Activated naive CD4-positive, alpha-beta T cell treated with Interleukin-2 at 50 U/mL for 16 hours (primary cell): ENCODE data around the gene ZNF526.

ENCODE experiments used
- DNase-seq: peaks from one replicate; pipeline ENCODE4 v3.0.0-alpha.2; 2020

Gene ZNF526

DNA sequence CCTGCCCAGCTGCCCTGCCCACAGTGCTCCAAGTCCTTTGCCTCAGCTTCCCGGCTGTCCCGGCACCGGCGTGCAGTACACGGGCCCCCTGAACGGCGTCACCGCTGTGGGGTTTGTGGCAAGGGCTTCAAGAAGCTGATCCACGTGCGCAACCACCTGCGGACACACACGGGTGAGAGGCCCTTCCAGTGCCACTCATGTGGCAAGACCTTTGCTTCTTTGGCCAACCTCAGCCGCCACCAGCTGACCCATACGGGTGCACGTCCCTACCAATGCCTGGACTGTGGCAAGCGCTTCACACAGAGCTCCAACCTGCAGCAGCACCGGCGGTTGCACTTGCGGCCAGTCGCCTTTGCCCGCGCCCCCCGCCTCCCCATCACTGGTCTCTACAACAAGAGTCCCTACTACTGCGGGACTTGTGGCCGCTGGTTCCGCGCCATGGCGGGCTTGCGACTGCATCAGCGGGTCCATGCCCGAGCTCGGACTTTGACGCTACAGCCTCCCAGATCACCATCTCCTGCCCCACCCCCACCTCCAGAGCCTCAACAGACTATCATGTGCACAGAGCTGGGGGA, 5.7 kb downstream of the ZNF526 start:
- DNase-seq = no peak

DNA sequence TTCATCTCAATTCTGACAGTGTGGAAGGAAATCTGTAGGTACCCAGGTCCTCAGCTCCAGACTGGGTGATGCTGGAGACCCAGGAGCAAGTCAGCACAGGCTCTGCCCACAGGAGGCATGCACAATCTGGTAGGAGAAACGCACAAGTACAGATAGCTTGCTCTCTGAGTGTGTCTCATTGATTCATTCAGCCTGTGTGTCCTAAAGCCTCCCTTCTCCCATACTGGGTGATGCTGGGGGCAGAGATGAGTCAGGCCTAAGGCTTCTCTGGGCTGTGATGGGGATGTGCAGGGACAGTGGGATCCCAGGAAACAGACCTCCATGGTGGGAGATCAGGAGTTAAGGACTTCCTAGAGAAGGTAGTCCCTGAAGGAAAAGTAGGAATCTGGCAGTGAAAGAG, 6.8 kb downstream of the ZNF526 start:
- no peak for DNase-seq

DNA sequence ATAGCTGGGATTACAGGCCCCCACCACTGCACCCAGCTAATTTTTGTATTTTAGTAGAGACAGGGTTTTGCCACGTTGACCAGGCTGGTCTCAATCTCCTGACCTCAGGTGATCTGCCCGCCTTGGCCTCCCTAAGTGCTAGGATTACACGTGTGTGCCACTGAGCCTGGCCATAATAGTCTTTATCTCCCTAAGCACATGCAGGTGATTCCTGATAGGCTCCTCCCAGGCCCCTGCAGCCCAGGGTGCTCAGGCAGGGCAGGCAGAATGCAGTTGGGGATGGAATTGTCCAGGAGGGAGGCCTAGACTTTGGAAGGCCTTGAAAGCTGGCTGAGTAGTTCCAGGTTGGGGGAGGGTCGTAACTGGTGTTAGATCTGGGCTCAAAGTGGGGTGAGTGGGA, 8.5 kb downstream of the ZNF526 start:
- no peak for DNase-seq

DNA sequence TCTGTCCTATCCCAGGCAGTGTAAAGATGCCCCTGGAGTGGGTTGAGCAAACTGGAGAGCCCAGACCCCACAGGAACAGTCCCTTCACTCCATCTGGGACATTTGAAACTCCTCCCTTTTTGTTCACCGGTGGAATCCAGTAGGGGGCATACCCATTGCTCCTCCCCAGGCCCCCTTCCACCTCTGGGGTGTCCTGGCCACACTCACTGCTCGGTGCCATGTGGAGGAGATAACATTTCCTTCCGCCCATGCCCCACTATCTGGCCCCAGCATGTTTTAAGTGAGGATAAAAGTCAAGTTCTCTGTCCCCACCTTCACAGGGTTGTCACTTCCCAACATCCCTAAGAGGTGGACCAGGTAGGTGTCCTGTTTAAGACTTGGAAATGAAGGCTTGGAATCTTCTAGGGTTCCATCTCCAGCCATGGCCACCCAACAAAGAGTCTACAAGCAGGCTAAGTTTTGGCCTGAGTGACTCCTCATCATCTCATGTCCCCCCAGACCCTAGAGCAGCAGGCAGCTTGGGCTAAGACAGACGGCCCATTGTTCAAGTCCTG, 9.3 kb downstream of the ZNF526 start:
- DNase-seq = no peak

DNA sequence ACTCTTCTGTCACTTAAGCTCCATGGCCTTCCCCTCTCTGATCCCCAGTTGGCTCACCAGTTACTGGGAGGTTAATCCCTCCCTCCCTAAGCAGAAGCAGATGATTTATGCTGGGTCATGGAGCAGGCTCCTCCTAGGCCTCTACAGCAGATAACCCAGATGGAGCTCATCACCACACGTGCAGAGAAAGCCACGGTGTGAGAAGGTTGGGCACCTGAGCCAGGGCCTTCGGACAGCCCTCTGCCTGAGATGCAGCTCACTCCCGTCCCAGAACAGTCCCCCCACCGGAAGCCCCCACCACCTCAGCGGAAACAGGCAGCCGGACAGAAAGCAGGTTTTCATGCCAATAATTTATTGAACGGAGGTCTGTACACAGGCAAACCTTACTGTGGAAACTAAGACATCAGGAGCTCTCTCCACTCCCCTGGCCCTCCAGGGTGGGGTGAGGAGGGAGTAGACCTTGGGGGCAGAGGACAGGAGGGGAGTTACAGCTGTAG, 9.8 kb downstream of the ZNF526 start:
- DNase-seq = no peak

DNA sequence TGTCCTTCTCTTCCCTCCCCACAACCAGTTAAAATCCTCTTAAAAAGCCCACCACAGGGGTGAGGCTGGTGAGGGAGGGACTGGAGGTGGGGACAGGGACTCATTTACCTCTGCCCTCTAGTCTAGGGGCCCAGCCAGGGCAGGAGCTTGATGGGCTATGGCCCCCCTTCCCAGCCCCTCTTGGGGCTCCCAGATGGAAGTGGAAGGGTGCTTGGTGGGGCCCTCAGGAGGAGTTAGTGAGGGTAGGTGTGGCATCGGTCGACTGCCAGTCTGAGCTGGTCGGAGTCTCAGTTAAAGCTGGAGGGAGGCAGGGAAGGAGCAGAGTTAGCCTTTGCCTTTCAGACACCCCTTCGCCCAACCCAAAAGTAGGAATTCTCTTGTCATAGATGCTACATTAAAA, 10.5 kb downstream of the ZNF526 start:
- DNase-seq = no peak

DNA sequence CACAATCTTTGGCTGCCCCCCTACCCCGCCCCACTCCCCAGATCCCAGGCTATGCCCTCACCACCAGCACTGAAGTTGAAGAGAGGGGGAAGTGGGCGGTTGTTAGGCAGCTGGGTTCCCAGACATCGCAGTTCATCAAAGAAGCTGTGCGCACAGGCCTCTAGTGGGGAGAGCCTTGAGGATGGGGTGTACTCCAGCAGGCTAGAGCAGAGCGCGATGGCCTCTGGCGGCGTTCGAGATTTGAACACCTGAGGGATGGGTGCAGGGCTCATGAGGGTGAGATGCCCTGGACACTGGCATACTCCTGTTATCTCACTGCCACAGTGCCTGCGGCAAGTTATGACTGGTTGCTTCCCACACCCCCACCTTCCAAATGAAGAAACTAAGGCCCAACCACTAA, 12.3 kb downstream of the ZNF526 start:
- no peak for DNase-seq

DNA sequence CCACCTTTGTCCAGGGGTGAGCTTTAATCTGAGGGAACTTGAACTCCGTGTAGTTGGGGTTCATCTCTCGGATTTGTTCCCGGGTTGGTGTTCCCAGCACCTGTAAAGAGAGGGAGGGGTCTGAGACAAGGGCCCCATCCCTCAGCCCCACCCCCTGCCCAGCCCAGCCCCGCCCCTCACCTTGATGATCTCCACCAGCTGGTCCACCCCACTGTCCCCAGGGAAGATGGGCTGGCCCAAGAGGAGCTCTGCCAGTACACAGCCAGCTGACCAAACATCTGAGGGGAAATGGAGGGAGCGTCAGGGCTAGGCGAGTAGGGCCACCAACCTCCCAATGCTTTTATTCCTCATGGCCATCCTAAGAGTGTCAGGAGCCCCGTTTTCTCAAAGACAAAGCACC, 13.0 kb downstream of the ZNF526 start:
- no peak for DNase-seq

- DNase-seq = no peak
Observed at GRCh38 chr19:42233678-42234292, 13.7 kb downstream of the ZNF526 start.

DNA sequence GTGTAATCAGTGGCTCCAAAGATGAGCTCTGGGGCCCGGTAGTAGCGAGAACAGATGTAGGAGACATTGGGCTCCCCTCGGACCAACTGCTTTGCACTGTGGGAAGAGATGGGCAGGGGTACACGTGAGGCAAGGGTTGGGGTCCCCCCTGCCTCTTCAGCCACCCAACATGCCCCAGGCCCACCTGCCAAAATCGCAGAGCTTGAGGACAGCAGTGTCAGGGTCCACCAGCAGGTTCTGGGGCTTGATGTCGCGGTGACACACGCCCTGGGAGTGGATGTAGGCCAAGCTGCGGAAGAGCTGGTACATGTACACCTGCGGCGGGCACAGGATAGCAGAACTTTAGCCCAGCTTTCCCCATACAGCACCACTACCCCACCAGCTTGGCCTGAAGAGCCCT, 14.3 kb downstream of the ZNF526 start:
- no peak for DNase-seq

- no peak for DNase-seq
Observed at GRCh38 chr19:42235181-42235580, 15.1 kb downstream of the ZNF526 start.

GRCh38 chr19:42239544-42240220, 19.6 kb downstream of the ZNF526 start:
- no peak for DNase-seq

GRCh38 chr19:42241279-42241678, 21.2 kb downstream of the ZNF526 start:
- DNase-seq = no peak

DNA sequence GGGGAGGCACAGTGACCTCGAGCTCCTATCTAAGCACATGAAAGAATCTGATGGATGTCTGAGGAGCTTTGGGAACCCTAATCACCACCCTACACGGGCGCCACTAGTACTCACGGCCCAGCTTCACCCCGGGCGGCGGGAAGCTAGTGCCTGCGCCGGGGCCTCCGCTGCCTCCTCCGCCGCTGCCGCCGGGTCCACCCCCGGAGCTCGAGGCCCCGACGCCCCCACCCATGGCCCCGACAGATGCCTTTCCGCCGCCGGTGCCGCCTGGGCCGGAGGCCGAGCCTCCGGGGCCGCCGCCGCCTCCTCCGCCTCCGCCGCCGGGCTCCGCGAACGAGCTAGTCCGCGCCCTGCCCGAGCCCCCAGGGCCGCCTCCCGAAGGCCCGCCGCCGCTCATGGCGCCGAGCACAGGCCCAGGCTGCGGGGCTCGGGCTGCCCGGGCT, 22.0 kb downstream of the ZNF526 start:
- peak; percentile 48 for DNase-seq

GRCh38 chr19:42242512-42243409, 22.6 kb downstream of the ZNF526 start, which contains the start of gene GSK3A:
GSK3A (minus strand) TSS chr19:42242602; CDS start chr19:42242465, 137 bp downstream.
- DNase-seq = peak; percentile 97

GRCh38 chr19:42244347-42245220, 24.5 kb downstream of the ZNF526 start:
- DNase-seq = peak; percentile 94

GRCh38 chr19:42245231-42245630, 25.1 kb downstream of the ZNF526 start:
- no peak for DNase-seq

GRCh38 chr19:42246143-42246921, 26.2 kb downstream of the ZNF526 start:
- DNase-seq = no peak

DNA sequence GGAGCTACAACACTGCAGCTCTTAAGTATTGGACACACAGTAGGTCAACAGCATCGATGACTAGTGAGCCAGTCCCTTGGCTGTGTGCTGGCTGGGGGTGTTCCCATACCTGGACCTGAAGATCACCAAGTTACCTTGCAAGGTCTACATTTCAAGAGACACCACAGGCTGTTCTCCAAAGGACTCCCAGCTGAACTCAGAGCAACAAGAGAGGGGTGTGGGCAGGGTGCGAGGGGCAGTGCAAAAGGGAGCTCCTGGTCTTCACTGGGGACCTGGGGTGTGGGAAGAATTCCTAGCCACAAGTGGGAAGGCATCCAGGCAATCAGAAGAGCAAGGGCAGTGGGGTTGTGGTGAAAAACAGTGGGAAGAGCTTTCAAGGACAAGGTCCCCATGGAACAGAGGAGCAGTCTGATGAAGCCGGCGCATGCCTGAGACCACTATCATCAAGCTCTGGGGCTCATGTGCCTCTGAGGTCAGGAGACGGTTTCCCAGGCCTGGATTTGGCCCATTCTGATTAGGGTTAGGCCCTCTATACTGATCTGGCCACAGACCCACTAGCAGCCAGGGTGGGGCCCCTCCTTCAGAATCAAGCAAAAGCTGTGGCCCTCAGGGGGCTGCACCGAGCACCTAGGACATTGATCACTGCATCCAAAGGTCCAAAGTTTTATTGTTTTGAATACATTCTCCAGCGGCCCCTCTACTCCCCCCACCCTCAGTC, 27.0 kb downstream of the ZNF526 start:
- DNase-seq = no peak

GRCh38 chr19:42247640-42248199, 27.6 kb downstream of the ZNF526 start:
- no peak for DNase-seq
